K562 (cell line): ENCODE measurements around the gene HCST. TPM values are rescaled to one million over a fixed set of nuclear protein-coding genes. Genes with fewer than 3 reads are reported as not detected.

Experiments used
- ARID3A ChIP-seq: IDR thresholded peaks from 2 replicates; pipeline ENCODE4 v1.6.1; 2012; ENCODE audit warnings: low read depth, low read length, improper control_type of control experiment, borderline replicate concordance
- E2F8 ChIP-seq: fragments of 450-650 bp; IDR thresholded peaks from 2 replicates; pipeline ENCODE4 v1.7.1; 2018; ENCODE audit warnings: mild to moderate bottlenecking, low read depth; ENCODE audit not compliant: partially characterized antibody
- KAT7 ChIP-seq: sonication (generic); formaldehyde crosslinking; IDR thresholded peaks from 2 replicates; pipeline ENCODE4 v1.8.0; 2022; ENCODE audit warnings: missing genetic modification reagents, mild to moderate bottlenecking, borderline replicate concordance
- MYC ChIP-seq, 2 experiments: fragments of 250-450 bp in 1 of 2; sonication (Bioruptor Pico) in 1 of 2; IDR thresholded peaks; 2 replicates each; pipeline versions ENCODE4 v1.5.1 to v1.6.1; 2012 to 2021; ENCODE audit warnings: low read depth in 2 of 2, borderline replicate concordance in 1 of 2, improper control_type of control experiment in 1 of 2, low read length in 1 of 2, mild to moderate bottlenecking in 1 of 2, moderate library complexity in 1 of 2
- NFYB ChIP-seq: IDR thresholded peaks from 2 replicates; pipeline ENCODE4 v1.6.1; 2011; ENCODE audit warnings: mild to moderate bottlenecking, moderate library complexity; ENCODE audit not compliant: insufficient read length; ENCODE audit errors: extremely low read depth
- OTX1 ChIP-seq: fragments of 450-650 bp; formaldehyde crosslinking; IDR thresholded peaks from 2 replicates; pipeline ENCODE4 v1.4.0; 2022; ENCODE audit warnings: mild to moderate bottlenecking
- PKNOX1 ChIP-seq: fragments of 450-650 bp; IDR thresholded peaks from 2 replicates; pipeline ENCODE4 v1.6.1; 2016
- POLR2B ChIP-seq: fragments of 450-650 bp; IDR thresholded peaks from 2 replicates; pipeline ENCODE4 v1.6.1; 2018; ENCODE audit warnings: low read depth; ENCODE audit not compliant: partially characterized antibody
- RBM25 ChIP-seq: fragments of 200-400 bp; formaldehyde crosslinking; IDR thresholded peaks from 2 replicates; pipeline ENCODE4 v1.6.1; 2018; ENCODE audit warnings: low read length, low read depth, moderate library complexity; ENCODE audit not compliant: severe bottlenecking
- SIN3B ChIP-seq: fragments of 450-650 bp; IDR thresholded peaks from 2 replicates; pipeline ENCODE4 v1.6.1; 2017; ENCODE audit warnings: low read depth, mild to moderate bottlenecking, moderate library complexity
- SP2 ChIP-seq: IDR thresholded peaks from 2 replicates; pipeline ENCODE4 v1.6.1; 2011; ENCODE audit warnings: mild to moderate bottlenecking, low read depth, low read length, moderate library complexity; ENCODE audit not compliant: poor library complexity, severe bottlenecking; ENCODE audit errors: extremely low read depth
- YY1 ChIP-seq, 3 experiments: IDR thresholded peaks; 2 replicates each; pipeline ENCODE4 v1.6.1; 2011; ENCODE audit warnings: low read length in 2 of 3, mild to moderate bottlenecking in 2 of 3, moderate library complexity in 2 of 3, borderline replicate concordance in 1 of 3, control low read depth in 1 of 3, low read depth in 1 of 3; ENCODE audit not compliant: insufficient read depth in 3 of 3, insufficient replicate concordance in 2 of 3, control insufficient read depth in 1 of 3, insufficient read length in 1 of 3; ENCODE audit errors: extremely low read depth in 1 of 3
- ZBTB1 ChIP-seq: sonication (generic); formaldehyde crosslinking; IDR thresholded peaks from 2 replicates; pipeline ENCODE4 v1.8.1; 2023; ENCODE audit warnings: missing genetic modification reagents, low read depth, mild to moderate bottlenecking, borderline replicate concordance
- ZNF589 ChIP-seq: fragments of 200-800 bp; sonication (Bioruptor generic); IDR thresholded peaks from 2 replicates; pipeline ENCODE4 v1.6.1; 2016; ENCODE audit warnings: low read depth, missing genetic modification characterization, missing compliant biosample characterization
- ZSCAN29 ChIP-seq: fragments of 450-650 bp; IDR thresholded peaks from 2 replicates; pipeline ENCODE4 v1.6.1; 2017
- polyA plus RNA-seq, 8 experiments: library from polyadenylated mRNA; depleted of rRNA in 4 of 8; stranded (reverse) in 5 of 8; unstranded in 3 of 8; fragments of >200 nt; fragmentation: Nextera tagmentation in 2 of 8; fragmentation: Illumina TruSeq in 1 of 8; extraction: Ambion mirVana in 2 of 8; extraction: Trizol in 1 of 8; gene quantifications; 2 replicates each; pipeline versions ENCODE4 v1.2.1 to v1.2.3, GENCODE V29; 2011 to 2014; ENCODE audit warnings: inconsistent platforms in 1 of 8, missing spikeins in 1 of 8
- total RNA-seq, 7 experiments: library from RNA; depleted of rRNA in 6 of 7; stranded (reverse); fragments of >200 nt in 6 of 7; fragmentation: Illumina TruSeq in 2 of 7; extraction: Trizol in 2 of 7; gene quantifications; 2 replicates each; pipeline versions ENCODE4 v1.2.1 to v1.2.3, GENCODE V29; 2011 to 2021; ENCODE audit warnings: low replicate concordance in 1 of 7
- TF ChIP-seq, protein P1 (sequence below): fragments of 450-650 bp; IDR thresholded peaks from 2 replicates; pipeline ENCODE4 v1.6.1; 2018; ENCODE audit warnings: mild to moderate bottlenecking, low read depth; ENCODE audit not compliant: partially characterized antibody
- TF ChIP-seq, protein P2 (sequence below): fragments of 250-450 bp; sonication (Bioruptor Pico); IDR thresholded peaks from 2 replicates; pipeline ENCODE4 v1.6.1; 2021; ENCODE audit warnings: mild to moderate bottlenecking

The HCST gene
- total and polyA plus RNA-seq, 9 of the 15 experiments (the other 6 are each of a cell fraction or from before 2014, with no cell fraction given), result 0.29 to 1.9 (median 0.95) TPM; not detected in 2

- TF ChIP-seq, protein P1, sequence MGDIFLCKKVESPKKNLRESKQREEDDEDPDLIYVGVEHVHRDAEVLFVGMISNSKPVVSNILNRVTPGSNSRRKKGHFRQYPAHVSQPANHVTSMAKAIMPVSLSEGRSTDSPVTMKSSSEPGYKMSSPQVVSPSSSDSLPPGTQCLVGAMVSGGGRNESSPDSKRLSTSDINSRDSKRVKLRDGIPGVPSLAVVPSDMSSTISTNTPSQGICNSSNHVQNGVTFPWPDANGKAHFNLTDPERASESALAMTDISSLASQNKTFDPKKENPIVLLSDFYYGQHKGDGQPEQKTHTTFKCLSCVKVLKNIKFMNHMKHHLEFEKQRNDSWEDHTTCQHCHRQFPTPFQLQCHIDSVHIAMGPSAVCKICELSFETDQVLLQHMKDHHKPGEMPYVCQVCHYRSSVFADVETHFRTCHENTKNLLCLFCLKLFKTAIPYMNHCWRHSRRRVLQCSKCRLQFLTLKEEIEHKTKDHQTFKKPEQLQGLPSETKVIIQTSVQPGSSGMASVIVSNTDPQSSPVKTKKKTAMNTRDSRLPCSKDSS, result no peak
- TF ChIP-seq OTX1, result no peak
- no peak for TF ChIP-seq KAT7 (CRISPR knock-in tag)
- no peak for TF ChIP-seq ZNF589 (CRISPR knock-in tag)
- TF ChIP-seq SIN3B, result 0 out of 2 replicates have a peak, but pooled peaks have one; percentile 28
- no peak for TF ChIP-seq ZSCAN29
- no peak for TF ChIP-seq ZBTB1 (CRISPR knock-in tag)
- no peak for TF ChIP-seq NFYB
- TF ChIP-seq PKNOX1, result 0 out of 2 replicates have a peak, but pooled peaks have one; percentile 13
- TF ChIP-seq RBM25, result no peak
- no peak for TF ChIP-seq ARID3A
- peak in 2 of 3 experiments; percentile 15 to 37 for TF ChIP-seq YY1 (IDR thresholded peaks at IDR 0.05; ENCODE audit: borderline replicate concordance in 1 of 3, control insufficient read depth in 1 of 3, extremely low read depth in 1 of 3, insufficient read depth in 3 of 3, insufficient read length in 1 of 3, insufficient replicate concordance in 2 of 3, low read depth in 1 of 3, low read length in 2 of 3)
- TF ChIP-seq, protein P2, sequence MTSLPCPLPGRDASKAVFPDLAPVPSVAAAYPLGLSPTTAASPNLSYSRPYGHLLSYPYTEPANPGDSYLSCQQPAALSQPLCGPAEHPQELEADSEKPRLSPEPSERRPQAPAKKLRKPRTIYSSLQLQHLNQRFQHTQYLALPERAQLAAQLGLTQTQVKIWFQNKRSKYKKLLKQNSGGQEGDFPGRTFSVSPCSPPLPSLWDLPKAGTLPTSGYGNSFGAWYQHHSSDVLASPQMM (CRISPR knock-in tag), result no peak
- TF ChIP-seq MYC (IDR thresholded peaks at IDR 0.05; ENCODE audit: low read depth, low read length), result peak; percentile 68; the same call in 1 of the 2 replicates
- no peak for TF ChIP-seq MYC (CRISPR knock-in tag; IDR thresholded peaks at IDR 0.05; ENCODE audit: borderline replicate concordance, low read depth)
- peak; percentile 21 for TF ChIP-seq E2F8
- TF ChIP-seq SP2, result no peak
- peak; percentile 13 for TF ChIP-seq POLR2B
Measured at GRCh38 chr19:35899547-35900214, 2.6 kb upstream of the HCST start (continued).
